OCI-LY7 (cell line): Measurements from ENCODE around the gene SMTN. TPM values are rescaled to one million over a fixed set of nuclear protein-coding genes. Genes with fewer than 3 reads are reported as not detected.
"Not testable (repeated sequence)": the region's sequence is repeated elsewhere in the genome, so short reads cannot be mapped to it uniquely, and the experiment has no call there.

Experiments
- BruUV-seq: library from RNA; stranded (reverse); fragments of 400-500 nt; replicated peaks from 2 replicates; lab custom pipeline; 2021; lab: Mats Ljungman, UMichigan
- CTCF ChIA-PET: fragments of 300-600 bp; sonication (Branson Sonifier 250); formaldehyde crosslinking; loops from one replicate; lab custom pipeline; 2022; ENCODE audit warnings: antibody characterized with exemption; ENCODE audit not compliant: unreplicated experiment; lab: Charles Lee
- POLR2A ChIA-PET: fragments of 300-600 bp; sonication (Branson Sonifier 250); formaldehyde crosslinking; loops from one replicate; lab custom pipeline; 2022; ENCODE audit warnings: antibody characterized with exemption; lab: Charles Lee
- DNase-seq: peaks from one replicate; pipeline ENCODE4 v3.0.0-alpha.2; 2015; ENCODE audit warnings: low spot score
- H2AFZ ChIP-seq: fragments of 200-600 bp; sonication (generic), shearing (Covaris generic); 2 replicates; pipeline ENCODE4 v1.6.1; 2014; ENCODE audit warnings: mild to moderate bottlenecking, antibody characterized with exemption, low read length, moderate library complexity
- H3K27ac ChIP-seq: fragments of 200-600 bp; sonication (generic); 2 replicates; pipeline ENCODE4 v1.5.1; 2014; ENCODE audit warnings: mixed run types, low read depth, mild to moderate bottlenecking, moderate library complexity, low read length, inconsistent platforms; ENCODE audit not compliant: poor library complexity, severe bottlenecking
- H3K36me3 ChIP-seq: fragments of 200-600 bp; sonication (generic); 2 replicates; pipeline ENCODE4 v1.6.1; 2014; ENCODE audit warnings: mild to moderate bottlenecking, antibody characterized with exemption, low read length, moderate library complexity, mixed read lengths; ENCODE audit not compliant: insufficient read depth
- H3K4me1 ChIP-seq: fragments of 200-600 bp; sonication (generic); 2 replicates; pipeline ENCODE4 v1.5.1; 2014; ENCODE audit warnings: mild to moderate bottlenecking, low read length; ENCODE audit not compliant: insufficient read depth, poor library complexity, severe bottlenecking
- H3K4me2 ChIP-seq: fragments of 200-600 bp; sonication (generic); 2 replicates; pipeline ENCODE4 v1.6.1; 2014; ENCODE audit warnings: mild to moderate bottlenecking, low read length
- H3K4me3 ChIP-seq: fragments of 200-600 bp; sonication (generic); 2 replicates; pipeline ENCODE4 v1.5.1; 2014; ENCODE audit warnings: mild to moderate bottlenecking, low read depth, low read length; ENCODE audit not compliant: poor library complexity, severe bottlenecking
- H3K79me2 ChIP-seq: fragments of 200-600 bp; sonication (generic); 2 replicates; pipeline ENCODE4 v1.6.1; 2016; ENCODE audit warnings: low read depth, mild to moderate bottlenecking, low read length, moderate library complexity, mixed read lengths; ENCODE audit not compliant: insufficient read depth
- H3K9me2 ChIP-seq: fragments of 200-600 bp; sonication (generic); 2 replicates; pipeline ENCODE4 v1.6.1; 2016; ENCODE audit warnings: mild to moderate bottlenecking, low read length, mixed read lengths; ENCODE audit not compliant: insufficient read depth
- H3K9me3 ChIP-seq: fragments of 200-600 bp; sonication (generic); 2 replicates; pipeline ENCODE4 v1.6.1; 2014; ENCODE audit warnings: mild to moderate bottlenecking, mixed run types, low read length, mixed read lengths
- H4K20me1 ChIP-seq: fragments of 200-600 bp; sonication (generic); 2 replicates; pipeline ENCODE4 v1.6.1; 2014; ENCODE audit warnings: mild to moderate bottlenecking, antibody characterized with exemption, low read length, moderate library complexity, mixed read lengths; ENCODE audit not compliant: insufficient read depth
- EZH2phosphoT487 ChIP-seq: fragments of 200-600 bp; sonication (generic); IDR thresholded peaks from 2 replicates; pipeline ENCODE4 v1.6.1; 2018; ENCODE audit warnings: low read depth, borderline replicate concordance, mild to moderate bottlenecking, mixed run types, antibody characterized with exemption, low read length, moderate library complexity, mixed read lengths
- intact Hi-C: fragments of 100-400 bp; cut with micrococcal nuclease; formaldehyde crosslinking; loops from one replicate; pipeline ENCODE4 v1.10.0; 2022; ENCODE audit not compliant: unreplicated experiment
- total RNA-seq, 2 experiments: library from RNA; depleted of rRNA in 1 of 2; stranded (reverse); fragments of >200 nt in 1 of 2; shearing (Covaris generic) in 1 of 2; gene quantifications; 2 replicates each; pipeline ENCODE4 v1.2.3, GENCODE V29; 2014 to 2022
- TF ChIP-seq, protein P1 (sequence below): fragments of 200-600 bp; sonication (generic); conservative IDR thresholded peaks from 2 replicates; pipeline ENCODE4 v1.5.1; 2014; ENCODE audit warnings: mild to moderate bottlenecking, antibody characterized with exemption, low read length, moderate library complexity, mixed read lengths

SMTN gene
- total RNA-seq, 2 experiments from 2014 or later: 16.9 to 35.4 TPM

DNA sequence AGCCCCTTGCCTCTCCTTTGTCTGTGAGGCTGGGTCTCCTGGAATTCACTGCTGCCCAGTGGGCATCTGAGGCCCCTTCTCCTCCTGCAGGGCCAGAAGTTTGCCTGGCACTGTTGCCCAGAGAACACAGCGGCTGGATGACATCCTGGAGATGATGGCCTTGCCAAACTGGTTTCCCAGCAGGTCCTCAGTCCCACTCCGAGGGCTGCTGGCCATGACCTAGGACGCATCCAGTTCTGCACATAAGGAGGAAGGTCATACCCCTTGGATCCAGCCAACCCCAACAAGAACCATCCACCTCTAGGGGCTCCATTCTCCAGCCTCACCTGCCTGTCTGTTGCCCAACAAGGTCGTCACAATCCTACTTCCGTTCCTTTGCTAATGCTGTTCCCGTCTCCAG, 3.4 kb upstream of the SMTN start:
- no peaks in the 10 kb centered on the region for H4K20me1 ChIP-seq
- no peak for TF ChIP-seq EZH2phosphoT487
- TF ChIP-seq, protein P1, sequence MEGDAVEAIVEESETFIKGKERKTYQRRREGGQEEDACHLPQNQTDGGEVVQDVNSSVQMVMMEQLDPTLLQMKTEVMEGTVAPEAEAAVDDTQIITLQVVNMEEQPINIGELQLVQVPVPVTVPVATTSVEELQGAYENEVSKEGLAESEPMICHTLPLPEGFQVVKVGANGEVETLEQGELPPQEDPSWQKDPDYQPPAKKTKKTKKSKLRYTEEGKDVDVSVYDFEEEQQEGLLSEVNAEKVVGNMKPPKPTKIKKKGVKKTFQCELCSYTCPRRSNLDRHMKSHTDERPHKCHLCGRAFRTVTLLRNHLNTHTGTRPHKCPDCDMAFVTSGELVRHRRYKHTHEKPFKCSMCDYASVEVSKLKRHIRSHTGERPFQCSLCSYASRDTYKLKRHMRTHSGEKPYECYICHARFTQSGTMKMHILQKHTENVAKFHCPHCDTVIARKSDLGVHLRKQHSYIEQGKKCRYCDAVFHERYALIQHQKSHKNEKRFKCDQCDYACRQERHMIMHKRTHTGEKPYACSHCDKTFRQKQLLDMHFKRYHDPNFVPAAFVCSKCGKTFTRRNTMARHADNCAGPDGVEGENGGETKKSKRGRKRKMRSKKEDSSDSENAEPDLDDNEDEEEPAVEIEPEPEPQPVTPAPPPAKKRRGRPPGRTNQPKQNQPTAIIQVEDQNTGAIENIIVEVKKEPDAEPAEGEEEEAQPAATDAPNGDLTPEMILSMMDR: no peak
- no peaks in the 10 kb centered on the region for H3K36me3 ChIP-seq
- no peak overlapping the region for H3K4me3 ChIP-seq
- ChIA-PET POLR2A (no interaction called here), CTCF (no interaction called here)
- no TSS peak for BruUV-seq
- no peaks in the 10 kb centered on the region for H3K9me3 ChIP-seq
- intact Hi-C loops: no loop called here
- H3K4me1 ChIP-seq: peaks cover 25% of the 10 kb centered on the region
- H3K4me2 ChIP-seq: no peak overlapping the region
- H3K79me2 ChIP-seq: no peaks in the 10 kb centered on the region
- H3K27ac ChIP-seq: no peak overlapping the region
- DNase-seq: no peak
- H3K9me2 ChIP-seq: no peaks in the 10 kb centered on the region
- H2AFZ ChIP-seq: no peak overlapping the region

DNA sequence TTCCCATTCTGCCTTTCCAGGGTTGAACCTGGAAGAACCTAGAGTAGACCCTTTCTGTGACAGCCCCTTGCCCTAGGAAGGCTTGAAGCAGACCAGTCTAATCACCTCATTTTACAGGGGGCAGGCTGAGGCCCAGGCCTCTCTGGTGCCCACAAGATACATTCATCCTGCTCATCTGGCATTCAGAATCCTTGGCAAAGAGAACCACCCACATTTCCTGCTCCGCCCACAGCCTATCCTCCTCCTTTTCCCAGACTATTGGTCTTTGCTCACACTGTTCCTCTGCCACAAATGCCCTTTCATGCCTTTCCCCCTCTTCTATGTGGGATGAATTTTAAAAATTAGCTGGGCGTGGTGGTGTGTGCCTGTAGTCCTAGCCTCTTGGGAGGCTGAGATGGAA, 2.7 kb upstream of the SMTN start:
- H3K36me3 ChIP-seq, intact Hi-C loops, H3K27ac ChIP-seq, CTCF ChIA-PET, BruUV-seq, H2AFZ ChIP-seq, H3K9me3 ChIP-seq, H3K4me3 ChIP-seq, H4K20me1 ChIP-seq, H3K79me2 ChIP-seq, H3K4me2 ChIP-seq, H3K9me2 ChIP-seq, DNase-seq, POLR2A ChIA-PET: not testable (repeated sequence)
- H3K4me1 ChIP-seq: peaks cover 32% of the 10 kb centered on the region

DNA sequence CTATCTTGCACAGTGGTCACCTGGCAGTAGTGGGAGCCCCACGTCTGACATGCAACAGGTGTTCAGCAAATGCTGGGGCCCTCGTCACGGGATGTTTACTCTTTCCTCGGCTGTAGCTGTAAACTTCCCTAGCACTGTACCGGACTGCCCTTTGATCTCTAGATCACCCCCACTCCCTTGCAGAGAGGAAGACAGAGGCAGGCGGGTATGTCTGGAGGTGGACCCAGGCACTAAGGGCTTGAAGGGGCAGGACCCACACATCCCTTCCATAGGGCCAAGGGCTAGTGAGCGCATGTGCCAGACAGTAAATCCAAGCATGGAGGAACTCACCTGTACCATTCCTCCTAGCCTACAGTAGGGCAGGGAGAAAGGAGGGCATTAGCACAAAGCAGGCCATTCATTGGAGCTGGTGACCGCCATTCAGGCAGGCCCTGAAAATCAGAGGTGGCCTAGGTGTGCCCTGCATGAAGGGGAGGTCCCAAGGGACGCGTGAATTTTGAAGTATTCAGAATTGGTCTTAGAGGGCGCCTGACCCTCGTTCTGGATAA, 1.9 kb upstream of the SMTN start:
- Histone ChIP-seq H2AFZ (no peak overlapping the region), H3K4me1 (peaks cover 40% of the 10 kb centered on the region), H3K9me2 (no peaks in the 10 kb centered on the region), H3K27ac (no peak overlapping the region), H3K4me3 (no peak overlapping the region), H3K9me3 (no peaks in the 10 kb centered on the region), H3K36me3 (no peaks in the 10 kb centered on the region), H3K4me2 (peak overlapping the region; percentile 14; the same call in 1 of the 2 replicates), H3K79me2 (no peaks in the 10 kb centered on the region; the same call in 1 of the 2 replicates), H4K20me1 (no peaks in the 10 kb centered on the region)
- TF ChIP-seq, protein P1: no peak
- no peak for TF ChIP-seq EZH2phosphoT487
- BruUV-seq: no TSS peak
- intact Hi-C loops: no loop called here
- ChIA-PET POLR2A (no interaction called here), CTCF (no interaction called here)
- DNase-seq: peak; percentile 48
